ENCODE measurements around the gene COPS7B.

The COPS7B gene

GRCh38 chr2:231821908-231822307 is 35.7 kb downstream of the COPS7B start:
- DNase-seq (ENCODE audit: low spot score), result no peak
- TF ChIP-seq CTCF (IDR thresholded peaks at IDR 0.05; ENCODE audit: extremely low read depth, insufficient read depth, missing control alignments), result no peak
- in situ Hi-C loops (cut with MboI; ENCODE audit: low pct_unique_long_range_greater_than_20kb, low sequenced_read_pairs, unreplicated experiment), result no loop called here

- in situ Hi-C loops (cut with MboI; ENCODE audit: low pct_unique_long_range_greater_than_20kb, low sequenced_read_pairs, unreplicated experiment), result no loop called here
- no peak for TF ChIP-seq CTCF (IDR thresholded peaks at IDR 0.05; ENCODE audit: extremely low read depth, insufficient read depth, missing control alignments)
- no peak for DNase-seq (ENCODE audit: low spot score)
Measured at GRCh38 chr2:231853105-231853504, 66.9 kb downstream of the COPS7B start.

- no peak for DNase-seq (ENCODE audit: low spot score)
- no peak for TF ChIP-seq CTCF (IDR thresholded peaks at IDR 0.05; ENCODE audit: extremely low read depth, insufficient read depth, missing control alignments)
- in situ Hi-C loops (cut with MboI; ENCODE audit: low pct_unique_long_range_greater_than_20kb, low sequenced_read_pairs, unreplicated experiment), result no loop called here
Measured at GRCh38 chr2:231854616-231855125, 68.4 kb downstream of the COPS7B start.

GRCh38 chr2:231856959-231857358 is 70.7 kb downstream of the COPS7B start:
- TF ChIP-seq CTCF (IDR thresholded peaks at IDR 0.05; ENCODE audit: extremely low read depth, insufficient read depth, missing control alignments), result no peak
- in situ Hi-C loops (cut with MboI; ENCODE audit: low pct_unique_long_range_greater_than_20kb, low sequenced_read_pairs, unreplicated experiment), result no loop called here
- no peak for DNase-seq (ENCODE audit: low spot score)

Measured in GM13977 (cell line).